Mesothelial cell of epicardium (in vitro differentiated cells): Measurements from ENCODE around the gene KRTCAP3. TPM values are rescaled to one million over a fixed set of nuclear protein-coding genes. Genes with fewer than 3 reads are reported as not detected.
"Not testable (repeated sequence)": the region's sequence is repeated elsewhere in the genome, so short reads cannot be mapped to it uniquely, and the experiment has no call there.

Experiments used
- DNase-seq, 2 experiments: peaks; one replicate each; pipeline ENCODE4 v3.0.0; 2021; ENCODE audit warnings: low spot score in 2 of 2; ENCODE audit not compliant: unreplicated experiment in 2 of 2
- H3K27ac Mint-ChIP-seq: 2 replicates; pipeline ENCODE4 v1.8.0; 2021; ENCODE audit warnings: mixed read lengths
- H3K27me3 Mint-ChIP-seq: 2 replicates; pipeline ENCODE4 v1.8.0; 2021; ENCODE audit warnings: low read depth, mixed read lengths
- H3K36me3 Mint-ChIP-seq: 2 replicates; pipeline ENCODE4 v1.8.0; 2021; ENCODE audit warnings: mixed read lengths
- H3K4me1 Mint-ChIP-seq: 2 replicates; pipeline ENCODE4 v1.8.0; 2021; ENCODE audit warnings: mixed read lengths
- H3K4me3 Mint-ChIP-seq: 2 replicates; pipeline ENCODE4 v1.8.0; 2021; ENCODE audit warnings: mild to moderate bottlenecking, moderate library complexity, mixed read lengths
- H3K9me3 Mint-ChIP-seq: 2 replicates; pipeline ENCODE4 v1.8.0; 2021; ENCODE audit warnings: mixed read lengths
- total RNA-seq: library from RNA; stranded (reverse); gene quantifications from 3 replicates; pipeline ENCODE4 v1.2.1, GENCODE V29; 2021
- TF ChIP-seq, protein P1 (sequence below): fragments of 200-600 bp; sonication (generic); IDR thresholded peaks from one replicate; pipeline ENCODE4 v1.5.0; 2021; ENCODE audit warnings: antibody characterized with exemption; ENCODE audit not compliant: unreplicated experiment

The KRTCAP3 gene
- total RNA-seq, 1 donor from 2014 or later = 25.5 TPM

DNA sequence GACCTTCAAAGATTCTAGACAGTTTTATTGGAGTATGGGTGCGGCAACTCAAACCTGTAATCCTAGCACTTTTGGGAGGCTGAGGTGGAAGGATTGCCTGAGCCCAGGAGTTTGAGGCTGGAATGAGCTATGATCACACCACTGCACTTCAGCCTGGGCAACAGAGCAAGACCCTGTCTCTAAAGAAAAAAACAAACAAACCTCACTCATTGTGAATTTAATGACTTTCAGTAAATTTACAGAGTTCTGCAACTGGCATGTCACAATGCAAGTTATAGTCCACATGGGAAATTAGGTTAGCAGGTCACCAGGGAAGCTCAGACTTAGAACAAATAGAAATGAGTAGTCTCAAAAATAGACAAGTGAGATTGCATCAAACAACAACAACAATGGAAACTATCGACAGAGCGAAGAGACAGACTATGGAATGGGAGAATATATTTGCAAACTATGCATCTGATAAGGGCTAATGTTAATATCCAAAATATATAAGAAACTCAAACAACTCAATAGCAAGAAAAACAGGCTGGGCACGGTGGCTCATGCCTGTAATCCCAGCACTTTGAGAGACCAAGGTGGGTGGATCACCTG is 20.4 kb upstream of the KRTCAP3 start:
- Mint-ChIP-seq H3K9me3 (peaks cover 2% of the 10 kb centered on the region), H3K27ac (no peak overlapping the region), H3K4me1 (peaks cover 2% of the 10 kb centered on the region), H3K4me3 (no peak overlapping the region), H3K36me3 (no peaks in the 10 kb centered on the region), H3K27me3 (no peaks in the 10 kb centered on the region)
- DNase-seq = no peak
- TF ChIP-seq, protein P1, sequence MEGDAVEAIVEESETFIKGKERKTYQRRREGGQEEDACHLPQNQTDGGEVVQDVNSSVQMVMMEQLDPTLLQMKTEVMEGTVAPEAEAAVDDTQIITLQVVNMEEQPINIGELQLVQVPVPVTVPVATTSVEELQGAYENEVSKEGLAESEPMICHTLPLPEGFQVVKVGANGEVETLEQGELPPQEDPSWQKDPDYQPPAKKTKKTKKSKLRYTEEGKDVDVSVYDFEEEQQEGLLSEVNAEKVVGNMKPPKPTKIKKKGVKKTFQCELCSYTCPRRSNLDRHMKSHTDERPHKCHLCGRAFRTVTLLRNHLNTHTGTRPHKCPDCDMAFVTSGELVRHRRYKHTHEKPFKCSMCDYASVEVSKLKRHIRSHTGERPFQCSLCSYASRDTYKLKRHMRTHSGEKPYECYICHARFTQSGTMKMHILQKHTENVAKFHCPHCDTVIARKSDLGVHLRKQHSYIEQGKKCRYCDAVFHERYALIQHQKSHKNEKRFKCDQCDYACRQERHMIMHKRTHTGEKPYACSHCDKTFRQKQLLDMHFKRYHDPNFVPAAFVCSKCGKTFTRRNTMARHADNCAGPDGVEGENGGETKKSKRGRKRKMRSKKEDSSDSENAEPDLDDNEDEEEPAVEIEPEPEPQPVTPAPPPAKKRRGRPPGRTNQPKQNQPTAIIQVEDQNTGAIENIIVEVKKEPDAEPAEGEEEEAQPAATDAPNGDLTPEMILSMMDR = no peak

DNA sequence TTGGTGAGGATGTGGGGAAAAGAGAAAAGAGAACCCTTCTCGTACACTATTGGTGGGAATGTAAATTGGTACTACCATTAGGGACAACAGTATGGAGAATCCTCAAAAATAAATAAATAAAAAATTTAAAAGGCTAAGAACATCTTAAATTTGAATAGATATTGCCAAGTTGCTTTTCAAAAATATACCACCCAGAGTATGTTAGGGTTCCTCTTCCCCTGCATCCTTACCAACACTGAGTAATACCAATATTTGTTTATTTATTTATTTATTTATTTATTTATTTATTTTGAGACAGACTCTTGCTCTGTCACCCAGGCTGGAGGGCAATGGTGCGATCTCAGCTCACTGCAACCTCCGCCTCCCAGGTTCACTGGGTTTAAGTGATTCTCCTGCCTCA is 19.2 kb upstream of the KRTCAP3 start:
- Mint-ChIP-seq H3K27ac (no peak overlapping the region), H3K4me3 (no peak overlapping the region), H3K9me3 (peaks cover 2% of the 10 kb centered on the region), H3K27me3 (no peaks in the 10 kb centered on the region), H3K36me3 (no peaks in the 10 kb centered on the region), H3K4me1 (peaks cover 7% of the 10 kb centered on the region)
- TF ChIP-seq, protein P1 = no peak
- no peak for DNase-seq

DNA sequence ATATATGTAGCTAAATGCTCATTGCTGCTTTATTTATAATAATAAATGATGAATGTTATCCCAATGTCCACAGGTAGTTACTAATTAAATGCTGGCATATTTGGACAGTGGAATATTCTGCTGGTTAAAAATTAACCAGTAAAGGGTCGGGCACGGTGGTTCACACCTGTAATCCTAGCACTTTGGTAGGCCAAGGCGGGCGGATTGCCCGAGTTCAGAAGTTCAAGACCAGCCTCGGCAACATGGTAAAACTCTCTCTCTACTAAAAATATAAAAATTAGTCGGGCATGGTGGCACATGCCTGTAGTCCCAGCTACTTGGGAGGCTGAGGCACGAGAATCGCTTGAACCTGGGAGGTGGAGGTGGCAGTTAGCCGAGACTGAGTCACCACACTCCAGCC is 17.1 kb upstream of the KRTCAP3 start:
- H3K4me3 Mint-ChIP-seq, H3K27me3 Mint-ChIP-seq, H3K27ac Mint-ChIP-seq, DNase-seq, H3K36me3 Mint-ChIP-seq, H3K9me3 Mint-ChIP-seq: not testable (repeated sequence)
- H3K4me1 Mint-ChIP-seq = peaks cover 15% of the 10 kb centered on the region

DNA sequence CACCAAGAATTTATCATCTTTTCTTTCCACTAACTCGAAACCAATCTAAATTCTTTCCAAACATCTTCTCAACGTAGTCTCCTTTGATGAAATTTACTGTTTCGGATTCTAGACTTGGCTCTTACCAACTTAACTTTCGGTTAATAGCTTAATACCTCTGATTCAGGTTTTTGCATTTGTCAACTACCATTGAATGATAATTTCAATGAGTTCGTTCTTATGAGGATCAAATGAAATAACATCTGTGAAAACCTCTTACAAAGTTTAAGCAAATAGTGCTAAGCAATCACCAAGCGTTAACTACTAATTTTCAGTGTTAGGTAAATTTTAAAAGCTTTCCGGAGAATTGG is 14.3 kb upstream of the KRTCAP3 start:
- H3K4me3 Mint-ChIP-seq = peak overlapping the region; percentile 99
- H3K27ac Mint-ChIP-seq = peak overlapping the region; percentile 98
- no peaks in the 10 kb centered on the region for H3K27me3 Mint-ChIP-seq
- peaks cover 29% of the 10 kb centered on the region for H3K4me1 Mint-ChIP-seq
- H3K9me3 Mint-ChIP-seq = peaks cover 2% of the 10 kb centered on the region
- no peak for DNase-seq
- no peaks in the 10 kb centered on the region for H3K36me3 Mint-ChIP-seq
- TF ChIP-seq, protein P1 = no peak

DNA sequence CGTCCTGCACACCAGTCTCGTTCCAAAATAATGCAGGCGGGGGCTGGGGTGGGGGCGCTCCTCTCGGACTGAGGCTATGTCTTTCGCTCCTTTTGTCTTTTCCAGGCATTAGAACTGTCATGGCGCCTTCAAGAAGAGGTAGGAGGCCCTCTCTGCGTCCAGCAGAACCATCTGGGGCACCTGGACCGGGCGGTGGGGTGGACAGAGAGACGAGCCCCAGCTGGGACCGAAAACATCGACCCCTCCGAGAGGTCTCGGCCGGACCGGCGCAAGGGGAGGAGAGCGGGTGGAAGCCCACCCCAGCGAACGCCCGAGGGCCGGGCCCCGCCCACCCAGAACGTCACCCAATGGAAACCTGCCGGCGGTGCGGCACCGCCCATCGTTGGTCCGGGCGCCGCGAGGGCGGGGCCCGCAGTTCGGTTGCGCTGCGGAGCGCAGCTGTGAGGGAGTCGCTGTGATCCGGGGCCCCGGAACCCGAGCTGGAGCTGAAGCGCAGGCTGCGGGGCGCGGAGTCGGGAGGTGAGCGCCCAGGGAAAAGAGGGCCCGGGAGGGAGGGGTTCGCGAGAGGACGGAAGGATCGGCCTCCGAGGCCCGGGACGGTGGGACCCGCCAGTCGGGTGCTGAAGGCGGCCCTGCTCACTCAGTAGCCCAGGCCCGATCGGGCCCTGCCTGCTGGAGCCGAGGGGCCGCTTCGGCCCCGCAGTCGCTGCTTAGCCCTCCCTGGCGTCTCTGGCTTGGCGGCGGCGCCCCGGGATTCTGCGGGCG is 13.8 kb upstream of the KRTCAP3 start, which contains the start of gene NRBP1:
NRBP1 (plus strand) TSS at position 419 of the 765 bp plus-strand sequence. CDS start 4,643 bp downstream, outside the sequence.
- peaks cover 2% of the 10 kb centered on the region for H3K9me3 Mint-ChIP-seq

More for the DNA sequence above, 13.8 kb upstream of the KRTCAP3 start, which contains the start of gene NRBP1:
- Mint-ChIP-seq H3K27me3 (no peaks in the 10 kb centered on the region), H3K27ac (peak within 1 kb of the TSS; percentile 98), H3K36me3 (peaks cover 4% of the 10 kb centered on the region), H3K4me3 (peak within 1 kb of the TSS; percentile 99), H3K4me1 (peaks cover 29% of the 10 kb centered on the region)
- DNase-seq = peak; percentile 85 to 96
- TF ChIP-seq, protein P1 = no peak
